Peyer's patch (tissue), 4 donors: ENCODE measurements around the gene RTN4IP1. TPM values are rescaled to one million over a fixed set of nuclear protein-coding genes. Genes with fewer than 3 reads are reported as not detected.

Experiments used
- DNase-seq, 3 donors: peaks; one replicate each; pipeline ENCODE4 v3.0.0-alpha.2; 2017 to 2019
- H3K27ac ChIP-seq, 4 donors: fragments of 200-600 bp; sonication (generic); one replicate each; pipeline ENCODE4 v1.5.1; 2016 to 2019
- H3K27me3 ChIP-seq, 2 donors: fragments of 200-600 bp; sonication (generic); one replicate each; pipeline ENCODE4 v1.5.1; 2019
- H3K36me3 ChIP-seq, 3 donors: fragments of 200-600 bp; sonication (generic); one replicate each; pipeline ENCODE4 v1.5.1; 2016 to 2019
- H3K4me1 ChIP-seq, 4 donors: fragments of 200-600 bp; sonication (generic); one replicate each; pipeline ENCODE4 v1.5.1; 2016 to 2019
- H3K4me3 ChIP-seq, 4 donors: fragments of 200-600 bp; sonication (generic); 1 replicate in 3 of 4; 2 replicates in 1 of 4; pipeline ENCODE4 v1.5.1; 2016 to 2019; ENCODE audit warnings: mild to moderate bottlenecking in 1 of 4
- H3K9me3 ChIP-seq, 4 donors: fragments of 200-600 bp; sonication (generic); one replicate each; pipeline ENCODE4 v1.5.1; 2016 to 2019; ENCODE audit warnings: mild to moderate bottlenecking in 1 of 4
- POLR2A ChIP-seq, 2 donors: fragments of 450-650 bp; IDR thresholded peaks; one replicate each; pipeline ENCODE4 v1.5.1; 2017; ENCODE audit warnings: antibody characterized with exemption in 2 of 2, mild to moderate bottlenecking in 2 of 2, moderate library complexity in 2 of 2
- total RNA-seq, 4 donors: library from RNA; depleted of rRNA; stranded (reverse); fragments of >200 nt; gene quantifications; one replicate each; pipeline ENCODE4 v1.1.0, GENCODE V29; 2016
- TF ChIP-seq, protein P1 (sequence below), 6 experiments: fragments of 450-650 bp in 4 of 6; fragments of 200-600 bp in 2 of 6; sonication (generic) in 1 of 6; IDR thresholded peaks; one replicate each; pipeline ENCODE4 v1.5.1; 2017 to 2019; ENCODE audit warnings: antibody characterized with exemption in 6 of 6, mild to moderate bottlenecking in 3 of 6, moderate library complexity in 1 of 6

Gene RTN4IP1
- total RNA-seq, 4 donors from 2014 or later: 4.1 to 6.3 (median 5.1) TPM

DNA sequence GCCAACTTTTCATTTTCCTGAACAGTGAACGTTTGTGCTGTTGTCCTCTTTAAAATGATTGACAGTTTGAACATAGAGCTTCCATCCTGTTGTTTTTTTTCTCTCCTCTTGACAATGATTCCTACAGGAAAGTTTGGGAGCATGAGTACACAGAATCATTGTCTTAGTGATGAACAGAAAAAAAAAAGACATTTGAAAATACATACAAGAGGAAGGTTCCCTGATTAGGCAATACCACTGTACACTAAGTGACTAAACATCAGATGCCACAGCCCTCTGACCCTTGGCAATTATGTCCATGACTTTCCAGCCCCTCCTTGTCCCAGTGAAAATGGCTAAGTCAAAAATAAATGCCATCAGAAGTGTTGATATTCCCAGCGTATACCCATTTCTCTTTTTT is 71.5 kb downstream of the RTN4IP1 start:
- TF ChIP-seq, protein P1, sequence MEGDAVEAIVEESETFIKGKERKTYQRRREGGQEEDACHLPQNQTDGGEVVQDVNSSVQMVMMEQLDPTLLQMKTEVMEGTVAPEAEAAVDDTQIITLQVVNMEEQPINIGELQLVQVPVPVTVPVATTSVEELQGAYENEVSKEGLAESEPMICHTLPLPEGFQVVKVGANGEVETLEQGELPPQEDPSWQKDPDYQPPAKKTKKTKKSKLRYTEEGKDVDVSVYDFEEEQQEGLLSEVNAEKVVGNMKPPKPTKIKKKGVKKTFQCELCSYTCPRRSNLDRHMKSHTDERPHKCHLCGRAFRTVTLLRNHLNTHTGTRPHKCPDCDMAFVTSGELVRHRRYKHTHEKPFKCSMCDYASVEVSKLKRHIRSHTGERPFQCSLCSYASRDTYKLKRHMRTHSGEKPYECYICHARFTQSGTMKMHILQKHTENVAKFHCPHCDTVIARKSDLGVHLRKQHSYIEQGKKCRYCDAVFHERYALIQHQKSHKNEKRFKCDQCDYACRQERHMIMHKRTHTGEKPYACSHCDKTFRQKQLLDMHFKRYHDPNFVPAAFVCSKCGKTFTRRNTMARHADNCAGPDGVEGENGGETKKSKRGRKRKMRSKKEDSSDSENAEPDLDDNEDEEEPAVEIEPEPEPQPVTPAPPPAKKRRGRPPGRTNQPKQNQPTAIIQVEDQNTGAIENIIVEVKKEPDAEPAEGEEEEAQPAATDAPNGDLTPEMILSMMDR (IDR thresholded peaks at IDR 0.05): no peak
- TF ChIP-seq POLR2A (IDR thresholded peaks at IDR 0.05): no peak
- H3K9me3 ChIP-seq: no peaks in the 10 kb centered on the region
- no peak overlapping the region for H3K27ac ChIP-seq
- peaks cover 0 to 63% (median 0%) of the 10 kb centered on the region in 3 donors for H3K36me3 ChIP-seq
- DNase-seq: no peak
- H3K4me1 ChIP-seq: no peaks in the 10 kb centered on the region
- no peaks in the 10 kb centered on the region for H3K27me3 ChIP-seq
- H3K4me3 ChIP-seq: no peak overlapping the region

DNA sequence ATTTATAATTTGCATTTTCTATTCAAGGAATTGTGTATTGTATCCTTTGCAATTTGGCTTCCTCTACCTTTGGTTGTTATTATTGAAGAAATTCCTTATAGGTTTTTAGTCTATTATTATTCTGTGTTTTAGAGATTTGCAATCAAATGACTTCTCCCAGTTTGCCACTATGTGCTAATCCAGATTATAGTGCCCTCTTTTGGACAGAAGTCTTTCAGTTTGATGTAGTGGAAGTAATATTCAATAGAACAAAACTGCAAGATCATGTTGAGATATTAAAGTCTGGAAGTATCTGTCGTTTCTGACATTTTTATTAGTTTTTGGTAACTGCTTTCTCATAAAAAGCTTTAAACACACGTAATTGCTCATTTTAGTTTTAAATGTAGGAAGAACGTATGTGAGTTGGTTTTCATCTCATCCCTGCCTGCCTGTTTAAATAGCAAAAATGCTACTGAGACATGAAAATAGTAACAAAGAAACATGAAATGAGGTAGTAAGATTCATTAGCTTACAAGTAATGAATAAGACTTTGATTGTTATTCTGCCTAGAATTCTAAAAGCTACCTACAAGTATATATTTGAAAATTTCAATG is 72.8 kb downstream of the RTN4IP1 start:
- Histone ChIP-seq H3K4me1 (no peaks in the 10 kb centered on the region), H3K4me3 (no peak overlapping the region), H3K9me3 (no peaks in the 10 kb centered on the region), H3K27me3 (no peaks in the 10 kb centered on the region), H3K36me3 (peaks cover 0 to 65% (median 0%) of the 10 kb centered on the region in 3 donors), H3K27ac (no peak overlapping the region)
- no peak for DNase-seq
- no peak for TF ChIP-seq POLR2A (IDR thresholded peaks at IDR 0.05)
- TF ChIP-seq, protein P1 (IDR thresholded peaks at IDR 0.05): peak in 4 of 6 experiments; percentile 44 to 59 (median 48)

DNA sequence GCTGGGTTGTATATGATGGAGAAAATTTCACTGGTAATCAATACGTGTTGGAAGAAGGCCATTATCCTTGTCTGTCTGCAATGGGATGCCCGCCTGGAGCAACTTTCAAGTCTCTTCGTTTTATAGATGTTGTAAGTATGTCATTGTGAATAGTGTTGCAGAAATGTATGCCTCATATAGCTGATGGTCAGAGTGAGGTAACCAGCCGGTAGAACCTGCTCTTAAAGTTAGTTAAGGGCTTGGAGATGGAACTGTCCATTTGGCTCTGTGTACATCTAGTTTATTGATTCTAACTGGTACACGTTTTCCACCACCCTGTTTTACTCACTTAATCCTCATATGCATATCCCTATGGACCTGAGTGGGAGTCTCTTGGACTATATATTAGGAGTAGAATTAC is 73.5 kb downstream of the RTN4IP1 start:
- no peak for TF ChIP-seq POLR2A (IDR thresholded peaks at IDR 0.05)
- TF ChIP-seq, protein P1 (IDR thresholded peaks at IDR 0.05): no peak
- Histone ChIP-seq H3K9me3 (no peaks in the 10 kb centered on the region), H3K4me3 (no peak overlapping the region), H3K4me1 (no peaks in the 10 kb centered on the region), H3K27ac (no peak overlapping the region), H3K36me3 (peaks cover 0 to 66% (median 0%) of the 10 kb centered on the region in 3 donors), H3K27me3 (no peaks in the 10 kb centered on the region)
- DNase-seq: no peak

DNA sequence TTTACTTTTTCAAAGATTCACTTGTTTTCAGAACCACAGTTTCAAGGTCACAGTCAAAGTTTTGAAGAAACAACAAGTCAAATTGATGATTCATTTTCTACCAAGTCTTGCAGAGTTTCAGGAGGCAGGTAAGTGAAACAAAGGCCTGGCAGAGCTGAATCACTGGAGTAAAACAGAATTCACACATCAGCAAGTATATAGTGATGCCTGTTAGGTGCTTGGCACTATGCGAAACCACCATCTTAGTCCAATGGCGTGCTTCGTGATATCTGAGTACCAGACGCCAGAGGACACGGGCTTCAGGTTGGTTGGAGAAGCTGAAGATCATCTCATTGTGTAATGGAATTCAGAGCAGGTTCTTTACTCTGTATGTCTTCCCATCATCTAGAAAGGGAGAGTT is 75.9 kb downstream of the RTN4IP1 start:
- DNase-seq: no peak
- Histone ChIP-seq H3K36me3 (peaks cover 0 to 45% (median 0%) of the 10 kb centered on the region in 3 donors), H3K27ac (no peak overlapping the region), H3K27me3 (no peaks in the 10 kb centered on the region), H3K9me3 (no peaks in the 10 kb centered on the region), H3K4me3 (no peak overlapping the region), H3K4me1 (no peaks in the 10 kb centered on the region)
- no peak for TF ChIP-seq POLR2A (IDR thresholded peaks at IDR 0.05)
- TF ChIP-seq, protein P1 (IDR thresholded peaks at IDR 0.05): no peak

DNA sequence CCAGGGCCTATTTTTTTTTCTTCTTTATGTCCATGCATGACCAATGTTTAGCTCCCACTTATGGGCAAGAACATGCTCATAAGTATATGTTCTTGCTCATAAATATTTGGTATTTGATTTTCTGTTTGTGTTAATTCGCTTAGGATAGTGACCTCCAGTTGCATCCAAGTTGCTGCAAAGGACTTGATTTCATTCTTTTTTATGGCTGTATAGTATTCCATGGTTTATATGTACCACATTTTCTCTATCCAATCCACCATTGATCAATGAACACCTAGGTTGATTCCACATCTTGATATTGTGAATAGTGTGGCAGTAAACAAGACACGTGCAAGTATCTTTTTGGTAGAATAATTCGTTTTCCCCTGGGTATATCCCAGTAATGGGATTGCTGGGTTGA is 78.1 kb downstream of the RTN4IP1 start:
- DNase-seq: no peak
- peaks cover 0 to 7% (median 0%) of the 10 kb centered on the region in 4 donors for H3K4me1 ChIP-seq
- no peak for TF ChIP-seq POLR2A (IDR thresholded peaks at IDR 0.05)
- TF ChIP-seq, protein P1 (IDR thresholded peaks at IDR 0.05): no peak
- no peaks in the 10 kb centered on the region for H3K27me3 ChIP-seq
- H3K9me3 ChIP-seq: no peaks in the 10 kb centered on the region
- H3K27ac ChIP-seq: no peak overlapping the region
- no peak overlapping the region for H3K4me3 ChIP-seq
- peaks cover 0 to 36% (median 0%) of the 10 kb centered on the region in 3 donors for H3K36me3 ChIP-seq
